ENCODE measurements around the gene DSCAM. TPM values are rescaled to one million over a fixed set of nuclear protein-coding genes. Genes with fewer than 3 reads are reported as not detected.

Gene DSCAM
- total RNA-seq, 4 donors from 2014 or later: 0.17 TPM; not detected in 3

DNA sequence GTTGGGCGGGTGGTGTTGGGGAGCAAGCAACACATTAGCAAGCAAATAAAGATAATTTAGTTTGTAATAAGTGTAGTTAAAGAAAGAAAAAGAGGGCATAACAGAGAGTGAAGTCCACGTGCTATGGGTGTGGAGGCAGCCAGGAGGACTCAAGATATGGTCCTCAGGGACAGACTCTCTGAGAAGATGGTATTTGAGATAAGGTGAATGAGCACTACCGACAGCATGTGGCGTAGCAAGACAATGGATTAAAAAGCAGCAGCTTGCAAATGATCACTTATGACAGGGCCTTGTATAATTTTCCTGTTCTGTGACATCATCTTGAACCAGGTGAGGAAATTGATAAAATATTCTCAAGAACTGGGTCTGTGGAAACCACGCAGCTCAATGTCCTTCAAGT, 491.9 kb downstream of the DSCAM start:
- TF ChIP-seq, protein P1, sequence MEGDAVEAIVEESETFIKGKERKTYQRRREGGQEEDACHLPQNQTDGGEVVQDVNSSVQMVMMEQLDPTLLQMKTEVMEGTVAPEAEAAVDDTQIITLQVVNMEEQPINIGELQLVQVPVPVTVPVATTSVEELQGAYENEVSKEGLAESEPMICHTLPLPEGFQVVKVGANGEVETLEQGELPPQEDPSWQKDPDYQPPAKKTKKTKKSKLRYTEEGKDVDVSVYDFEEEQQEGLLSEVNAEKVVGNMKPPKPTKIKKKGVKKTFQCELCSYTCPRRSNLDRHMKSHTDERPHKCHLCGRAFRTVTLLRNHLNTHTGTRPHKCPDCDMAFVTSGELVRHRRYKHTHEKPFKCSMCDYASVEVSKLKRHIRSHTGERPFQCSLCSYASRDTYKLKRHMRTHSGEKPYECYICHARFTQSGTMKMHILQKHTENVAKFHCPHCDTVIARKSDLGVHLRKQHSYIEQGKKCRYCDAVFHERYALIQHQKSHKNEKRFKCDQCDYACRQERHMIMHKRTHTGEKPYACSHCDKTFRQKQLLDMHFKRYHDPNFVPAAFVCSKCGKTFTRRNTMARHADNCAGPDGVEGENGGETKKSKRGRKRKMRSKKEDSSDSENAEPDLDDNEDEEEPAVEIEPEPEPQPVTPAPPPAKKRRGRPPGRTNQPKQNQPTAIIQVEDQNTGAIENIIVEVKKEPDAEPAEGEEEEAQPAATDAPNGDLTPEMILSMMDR (IDR thresholded peaks at IDR 0.05; ENCODE audit: low read depth): no peak

DNA sequence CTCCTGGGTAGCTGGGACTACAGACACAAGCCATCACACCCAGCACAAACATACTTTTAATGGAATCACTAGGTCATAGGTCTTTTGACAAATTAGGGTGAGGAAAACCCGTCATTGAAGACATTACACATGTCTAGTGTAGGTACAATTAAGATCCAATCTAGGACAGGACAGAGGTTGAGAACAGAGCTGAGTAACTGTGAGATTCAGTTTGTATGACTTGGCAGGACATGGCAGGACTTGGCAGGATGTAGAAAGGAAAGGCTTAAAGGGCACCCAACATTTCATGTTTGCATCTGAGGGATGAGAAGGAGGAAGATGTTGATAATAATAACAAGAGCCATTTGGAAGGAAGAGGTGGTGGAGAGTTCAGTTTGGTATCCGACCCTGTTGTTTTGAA, 496.0 kb downstream of the DSCAM start:
- TF ChIP-seq, protein P1 (IDR thresholded peaks at IDR 0.05; ENCODE audit: low read depth): no peak

DNA sequence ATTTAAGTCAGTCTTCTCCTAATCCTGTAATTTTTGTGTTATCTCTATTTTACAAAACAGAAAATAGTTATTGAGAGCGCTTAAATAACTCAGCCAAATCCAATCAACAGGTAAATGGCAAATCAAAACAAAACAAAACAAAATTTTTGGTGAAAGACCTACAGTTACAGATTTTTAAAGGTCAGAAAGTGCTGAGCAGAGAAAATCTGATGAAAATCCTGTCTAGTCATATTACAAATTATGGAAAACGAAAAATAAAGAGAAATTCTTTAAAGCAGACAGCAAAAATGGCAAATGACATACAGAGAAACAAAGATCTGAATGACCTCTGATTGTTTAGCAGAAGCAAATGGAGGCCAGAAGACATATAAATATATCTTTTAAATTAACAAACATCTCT, 497.4 kb downstream of the DSCAM start:
- TF ChIP-seq, protein P1 (IDR thresholded peaks at IDR 0.05; ENCODE audit: low read depth): no peak

DNA sequence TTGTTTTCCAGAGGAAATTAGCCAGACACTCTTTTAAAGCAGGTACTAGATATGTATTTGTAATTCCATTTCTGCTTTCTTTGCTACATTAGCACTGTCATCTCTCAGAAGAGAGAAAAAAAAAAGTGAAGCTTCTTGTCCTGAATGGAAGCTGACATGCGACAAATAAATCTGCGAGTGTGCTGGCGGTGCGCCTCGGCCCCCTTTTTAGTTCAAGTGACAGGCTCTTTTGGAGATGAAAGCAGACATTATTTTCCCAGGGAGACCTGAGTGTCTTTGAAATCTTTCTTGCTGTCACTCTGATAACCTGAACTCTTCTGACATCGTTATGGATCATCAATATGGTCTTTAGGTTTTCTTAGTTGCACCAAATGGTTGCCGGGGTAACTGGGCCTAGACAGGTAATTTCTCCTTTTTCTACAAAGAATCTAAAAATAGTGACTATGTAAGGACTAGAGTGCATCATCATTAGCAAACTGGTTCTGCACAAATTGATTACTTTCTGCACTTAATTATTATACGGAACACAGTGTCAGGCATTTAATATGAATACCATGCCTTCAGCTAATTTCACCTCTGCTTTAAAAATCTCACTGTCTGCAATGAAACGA, 501.1 kb downstream of the DSCAM start:
- TF ChIP-seq, protein P1 (IDR thresholded peaks at IDR 0.05; ENCODE audit: low read depth): no peak

DNA sequence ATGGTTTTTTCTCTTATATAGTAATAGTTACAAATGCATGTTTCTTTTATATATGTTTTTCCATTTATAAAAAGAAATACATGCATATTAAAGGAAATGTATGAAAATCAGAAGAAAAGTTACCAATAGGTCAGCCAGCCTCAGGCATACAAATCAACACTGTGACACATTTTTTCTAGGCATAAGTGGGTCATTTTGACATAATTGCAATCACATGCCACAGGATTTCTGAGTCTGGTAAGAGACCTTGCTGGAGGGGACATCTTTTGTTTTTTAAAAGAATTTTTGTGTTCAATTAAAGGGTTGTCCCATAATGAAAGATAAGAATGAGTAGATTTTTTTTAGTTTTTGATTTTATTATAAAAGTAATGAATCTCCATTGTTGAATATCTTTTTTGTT, 506.6 kb downstream of the DSCAM start:
- TF ChIP-seq, protein P1 (IDR thresholded peaks at IDR 0.05; ENCODE audit: low read depth): no peak

DNA sequence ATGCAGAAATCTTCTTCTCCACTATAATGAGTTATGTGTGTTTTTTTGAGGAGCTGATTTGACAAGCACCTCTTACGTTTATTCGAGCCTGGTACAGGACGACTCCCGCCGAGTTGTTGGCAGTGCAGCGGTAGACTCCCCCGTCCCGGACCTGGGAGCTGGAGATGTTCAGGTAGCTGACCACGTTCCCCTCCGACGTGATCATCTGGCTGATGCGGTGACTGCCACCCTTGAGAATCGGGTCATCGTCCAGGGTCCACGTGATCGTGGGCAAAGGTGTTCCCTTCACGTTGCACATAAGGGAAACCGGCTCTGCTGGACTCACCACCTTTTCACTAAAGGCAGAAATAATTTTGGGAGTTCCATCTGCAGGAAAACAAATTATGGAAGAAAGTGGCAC, 507.9 kb downstream of the DSCAM start:
- TF ChIP-seq, protein P1 (IDR thresholded peaks at IDR 0.05; ENCODE audit: low read depth): no peak

DNA sequence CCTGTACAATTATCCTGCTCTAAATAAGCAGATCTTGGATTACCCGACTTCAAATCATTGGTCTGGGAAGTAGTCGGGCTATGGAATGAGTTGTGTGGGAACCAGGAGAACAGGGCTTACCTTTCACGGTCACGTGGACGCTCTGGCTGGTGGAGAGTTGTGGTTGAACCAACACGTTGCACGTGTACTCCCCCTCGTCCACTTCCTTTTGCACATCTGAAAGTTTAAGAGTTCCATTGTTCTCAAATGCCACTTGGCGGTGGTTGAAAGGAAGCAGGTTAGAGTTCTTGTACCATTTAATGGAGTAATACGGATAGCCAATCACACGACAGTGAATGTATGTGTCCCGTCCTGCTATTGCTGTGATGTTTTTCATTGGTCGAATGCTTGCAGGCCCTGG, 509.0 kb downstream of the DSCAM start:
- TF ChIP-seq, protein P1 (IDR thresholded peaks at IDR 0.05; ENCODE audit: low read depth): no peak
